CD4-positive, alpha-beta memory T cell (primary cell): Measurements from ENCODE around the gene TRAF7. TPM values are rescaled to one million over a fixed set of nuclear protein-coding genes. Genes with fewer than 3 reads are reported as not detected.
"Not testable (repeated sequence)": the region's sequence is repeated elsewhere in the genome, so short reads cannot be mapped to it uniquely, and the experiment has no call there.

ENCODE experiments used
- CTCF ChIA-PET: fragments of 350-600 bp; sonication (Branson Sonifier 250); formaldehyde crosslinking; loops from one replicate; lab custom pipeline; 2021; ENCODE audit warnings: inconsistent platforms; ENCODE audit not compliant: partially characterized antibody; lab: Charles Lee
- POLR2A ChIA-PET: fragments of 350-600 bp; sonication (Branson Sonifier 250); formaldehyde crosslinking; loops from one replicate; lab custom pipeline; 2021; ENCODE audit not compliant: partially characterized antibody; lab: Charles Lee
- DNase-seq, 5 donors: peaks; one replicate each; pipeline versions ENCODE4 v3.0.0 to v3.0.0-alpha.2; 2020 to 2022; ENCODE audit warnings: mixed read lengths in 1 of 5
- H3K27ac ChIP-seq: one replicate; pipeline ENCODE4 v1.7.0; 2013; ENCODE audit warnings: low read depth, low read length
- H3K27me3 ChIP-seq: 2 replicates; pipeline ENCODE4 v1.7.0; 2013; ENCODE audit warnings: mild to moderate bottlenecking, low read length, moderate library complexity; ENCODE audit not compliant: insufficient read depth
- H3K36me3 ChIP-seq: 2 replicates; pipeline ENCODE4 v1.7.0; 2013; ENCODE audit warnings: mild to moderate bottlenecking, low read length, moderate library complexity; ENCODE audit not compliant: insufficient read depth
- H3K4me1 ChIP-seq: 2 replicates; pipeline ENCODE4 v1.7.0; 2013; ENCODE audit warnings: mild to moderate bottlenecking, low read length, moderate library complexity; ENCODE audit not compliant: insufficient read depth
- H3K4me3 ChIP-seq, 2 donors: one replicate each; pipeline ENCODE4 v1.7.0; 2013; ENCODE audit warnings: low read length in 2 of 2, mild to moderate bottlenecking in 1 of 2
- H3K9me3 ChIP-seq, 2 donors: one replicate each; pipeline ENCODE4 v1.7.0; 2013; ENCODE audit warnings: low read length in 2 of 2, control low read depth in 1 of 2; ENCODE audit not compliant: control insufficient read depth in 1 of 2
- H3K27ac Mint-ChIP-seq, 7 donors: one replicate each; pipeline ENCODE4 v1.8.0; 2020 to 2021; ENCODE audit warnings: mixed read lengths in 7 of 7, mild to moderate bottlenecking in 6 of 7, inconsistent platforms in 3 of 7, moderate library complexity in 3 of 7
- H3K27me3 Mint-ChIP-seq, 2 donors: one replicate each; pipeline ENCODE4 v1.8.0; 2020 to 2021; ENCODE audit warnings: mixed read lengths in 2 of 2
- H3K36me3 Mint-ChIP-seq, 2 donors: one replicate each; pipeline ENCODE4 v1.8.0; 2020 to 2021; ENCODE audit warnings: mixed read lengths in 2 of 2, inconsistent platforms in 1 of 2, mild to moderate bottlenecking in 1 of 2
- H3K4me1 Mint-ChIP-seq, 4 donors: one replicate each; pipeline ENCODE4 v1.8.0; 2020 to 2021; ENCODE audit warnings: mixed read lengths in 4 of 4, mild to moderate bottlenecking in 1 of 4
- H3K4me3 Mint-ChIP-seq, 8 donors: one replicate each; pipeline ENCODE4 v1.8.0; 2020 to 2021; ENCODE audit warnings: mixed read lengths in 8 of 8, mild to moderate bottlenecking in 7 of 8, moderate library complexity in 6 of 8, inconsistent platforms in 3 of 8
- H3K9me3 Mint-ChIP-seq, 8 donors: one replicate each; pipeline ENCODE4 v1.8.0; 2020 to 2021; ENCODE audit warnings: mixed read lengths in 8 of 8, mild to moderate bottlenecking in 5 of 8, inconsistent platforms in 3 of 8, moderate library complexity in 1 of 8
- intact Hi-C: fragments of 100-400 bp; cut with micrococcal nuclease; formaldehyde crosslinking; loops from one replicate; pipeline ENCODE4 v1.15.1; 2023
- polyA plus RNA-seq, 2 donors: library from polyadenylated mRNA; unstranded; fragments of 300-500 nt; fragmentation: Illumina TruSeq; gene quantifications; one replicate each; pipeline ENCODE4 v1.2.3, GENCODE V29; 2021
- total RNA-seq, 2 experiments: library from RNA; stranded (reverse); gene quantifications; one replicate each; pipeline ENCODE4 v1.2.3, GENCODE V29; 2021

The TRAF7 gene
- total and polyA plus RNA-seq, 4 experiments from 2014 or later: 1.9 to 41.9 (median 24.9) TPM

- H3K4me3 Mint-ChIP-seq: not testable (repeated sequence)
Measured at GRCh38 chr16:2129251-2129650, 26.3 kb upstream of the TRAF7 start.

GRCh38 chr16:2129890-2130447, 25.6 kb upstream of the TRAF7 start:
- H3K36me3 Mint-ChIP-seq, CTCF ChIA-PET, H3K9me3 Mint-ChIP-seq, H3K27me3 Mint-ChIP-seq, POLR2A ChIA-PET, H3K27me3 ChIP-seq, H3K27ac Mint-ChIP-seq, H3K36me3 ChIP-seq, H3K27ac ChIP-seq, H3K4me3 Mint-ChIP-seq, H3K9me3 ChIP-seq, H3K4me3 ChIP-seq, intact Hi-C loops: not testable (repeated sequence)
- peak in 1 of 5 donors; percentile 2 for DNase-seq
- H3K4me1 Mint-ChIP-seq: peaks cover 5 to 28% (median 12%) of the 10 kb centered on the region in 4 donors
- H3K4me1 ChIP-seq: peaks cover 11% of the 10 kb centered on the region

More at GRCh38 chr16:2129251-2129650, 26.3 kb upstream of the TRAF7 start:
- H3K27ac ChIP-seq, H3K4me3 ChIP-seq, H3K27me3 ChIP-seq, intact Hi-C loops, H3K36me3 ChIP-seq, CTCF ChIA-PET, H3K27me3 Mint-ChIP-seq, H3K36me3 Mint-ChIP-seq, DNase-seq, H3K9me3 Mint-ChIP-seq, POLR2A ChIA-PET, H3K27ac Mint-ChIP-seq, H3K9me3 ChIP-seq: not testable (repeated sequence)
- H3K4me1 Mint-ChIP-seq: peaks cover 4 to 25% (median 11%) of the 10 kb centered on the region in 4 donors
- peaks cover 11% of the 10 kb centered on the region for H3K4me1 ChIP-seq

GRCh38 chr16:2133797-2134196, 21.8 kb upstream of the TRAF7 start:
- CTCF ChIA-PET, POLR2A ChIA-PET, intact Hi-C loops, H3K27ac ChIP-seq, DNase-seq, H3K36me3 Mint-ChIP-seq, H3K27me3 Mint-ChIP-seq, H3K27ac Mint-ChIP-seq, H3K9me3 Mint-ChIP-seq, H3K27me3 ChIP-seq, H3K4me3 ChIP-seq, H3K9me3 ChIP-seq, H3K36me3 ChIP-seq: not testable (repeated sequence)
- Mint-ChIP-seq H3K4me1 (peaks cover 7 to 21% (median 8%) of the 10 kb centered on the region in 4 donors), H3K4me3 (peak overlapping the region in 1 of 8 donors; percentile 21)
- H3K4me1 ChIP-seq: peaks cover 11% of the 10 kb centered on the region

- H3K36me3 Mint-ChIP-seq, H3K4me1 ChIP-seq, intact Hi-C loops, H3K27ac ChIP-seq, H3K9me3 ChIP-seq, H3K36me3 ChIP-seq, H3K27me3 Mint-ChIP-seq, H3K4me3 ChIP-seq, H3K9me3 Mint-ChIP-seq, POLR2A ChIA-PET, H3K27me3 ChIP-seq, CTCF ChIA-PET: not testable (repeated sequence)
- DNase-seq: peak in 3 of 5 donors; percentile 19 to 37 (median 25)
- Mint-ChIP-seq H3K27ac (peak overlapping the region in 4 of 7 donors; percentile 29 to 81 (median 48)), H3K4me3 (peak overlapping the region; percentile 43 to 86 (median 79)), H3K4me1 (peaks cover 7 to 21% (median 8%) of the 10 kb centered on the region in 4 donors)
Measured at GRCh38 chr16:2135071-2135470, 20.5 kb upstream of the TRAF7 start.

GRCh38 chr16:2135770-2136490, 19.7 kb upstream of the TRAF7 start, which contains the start of gene PKD1:
TSS of gene PKD1 (minus strand) at chr16:2135898. CDS start at chr16:2135689, 209 bp downstream.
- H3K27me3 Mint-ChIP-seq, H3K36me3 Mint-ChIP-seq, H3K9me3 ChIP-seq, H3K4me1 ChIP-seq, H3K27me3 ChIP-seq, H3K9me3 Mint-ChIP-seq, H3K36me3 ChIP-seq: not testable (repeated sequence)
- intact Hi-C loops: loop anchor here (2.0 kb wide), 1 partner anchor 19 kb away; the partner anchor contains the start of gene TRAF7
- ChIA-PET CTCF (interaction anchor here (0.6 kb wide), 2 partner anchors 12 to 17 kb away, joined by 3 to 4 read pairs; no protein-coding TSS in a partner anchor), POLR2A (interaction anchor here (0.5 to 1.4 kb wide), 7 partner anchors 19 to 172 kb away, joined by 3 to 14 read pairs (median 4); partner anchors contain the start of genes GFER, NTHL1, RPS2 and TBL3)
- peak; percentile 94 to 100 (median 99) for DNase-seq
- H3K27ac ChIP-seq: peak within 1 kb of the TSS; percentile 55
- H3K27ac Mint-ChIP-seq: peak within 1 kb of the TSS; percentile 92 to 98 (median 98)
- peak within 1 kb of the TSS in 1 of 2 donors; percentile 43 for H3K4me3 ChIP-seq
- peak within 1 kb of the TSS; percentile 85 to 94 (median 90) for H3K4me3 Mint-ChIP-seq
- peaks cover 8 to 27% (median 12%) of the 10 kb centered on the region in 4 donors for H3K4me1 Mint-ChIP-seq

GRCh38 chr16:2142942-2143877, 12.4 kb upstream of the TRAF7 start:
- DNase-seq: peak in 1 of 5 donors; percentile 41
- no peak overlapping the region for H3K4me3 Mint-ChIP-seq
- H3K27me3 Mint-ChIP-seq: no peaks in the 10 kb centered on the region
- Histone ChIP-seq H3K36me3 (no peaks in the 10 kb centered on the region), H3K4me1 (peaks cover 8% of the 10 kb centered on the region), H3K4me3 (no peak overlapping the region), H3K27me3 (no peaks in the 10 kb centered on the region), H3K27ac (no peak overlapping the region), H3K9me3 (no peaks in the 10 kb centered on the region)
- peaks cover 2 to 12% (median 4%) of the 10 kb centered on the region in 4 donors for H3K4me1 Mint-ChIP-seq
- peak overlapping the region in 1 of 7 donors; percentile 36 for H3K27ac Mint-ChIP-seq
- POLR2A ChIA-PET: interaction anchor here (0.6 to 1.5 kb wide), 3 partner anchors 10 to 116 kb away, joined by 4 to 7 read pairs (median 5); partner anchors contain the start of genes NHERF2 and TRAF7
- H3K36me3 Mint-ChIP-seq: no peaks in the 10 kb centered on the region
- H3K9me3 Mint-ChIP-seq: no peaks in the 10 kb centered on the region
- intact Hi-C loops: no loop called here
- CTCF ChIA-PET: interaction anchor here (0.6 to 1.5 kb wide), 7 partner anchors 10 to 278 kb away, joined by 3 to 6 read pairs (median 3); partner anchors contain the start of gene TRAF7
